ENCODE data around the gene SLC6A7. TPM values are rescaled to one million over a fixed set of nuclear protein-coding genes. Genes with fewer than 3 reads are reported as not detected.

SLC6A7 gene
- total RNA-seq, 2 donors from 2014 or later = 5.0 to 24.9 TPM

DNA sequence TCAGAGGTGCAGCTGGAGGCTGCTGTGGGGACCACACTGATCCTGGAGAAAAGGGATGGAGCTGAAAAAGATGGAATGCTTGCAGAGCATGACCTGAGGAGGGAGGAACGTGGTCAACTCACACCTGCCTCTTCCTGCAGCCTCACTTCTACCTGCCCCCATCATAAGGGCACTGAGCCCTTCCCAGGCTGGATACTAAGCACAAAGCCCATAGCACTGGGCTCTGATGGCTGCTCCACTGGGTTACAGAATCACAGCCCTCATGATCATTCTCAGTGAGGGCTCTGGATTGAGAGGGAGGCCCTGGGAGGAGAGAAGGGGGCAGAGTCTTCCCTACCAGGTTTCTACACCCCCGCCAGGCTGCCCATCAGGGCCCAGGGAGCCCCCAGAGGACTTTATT, 5.9 kb upstream of the SLC6A7 start:
- Histone ChIP-seq H3K27ac (peak overlapping the region; percentile 91), H3K4me1 (peaks cover 62% of the 10 kb centered on the region), H3K4me3 (no peak overlapping the region), H3K9me3 (no peaks in the 10 kb centered on the region), H3K27me3 (no peaks in the 10 kb centered on the region), H3K9ac (ENCODE audit: low read depth in 2 of 2, low read length in 2 of 2) (peak overlapping the region in 1 of 2 donors; percentile 74), H3K36me3 (no peaks in the 10 kb centered on the region)
- no peak for DNase-seq
- intact Hi-C loops (cut with DNase I) = no loop called here
- TF ChIP-seq CTCF (IDR thresholded peaks at IDR 0.05) = no peak

DNA sequence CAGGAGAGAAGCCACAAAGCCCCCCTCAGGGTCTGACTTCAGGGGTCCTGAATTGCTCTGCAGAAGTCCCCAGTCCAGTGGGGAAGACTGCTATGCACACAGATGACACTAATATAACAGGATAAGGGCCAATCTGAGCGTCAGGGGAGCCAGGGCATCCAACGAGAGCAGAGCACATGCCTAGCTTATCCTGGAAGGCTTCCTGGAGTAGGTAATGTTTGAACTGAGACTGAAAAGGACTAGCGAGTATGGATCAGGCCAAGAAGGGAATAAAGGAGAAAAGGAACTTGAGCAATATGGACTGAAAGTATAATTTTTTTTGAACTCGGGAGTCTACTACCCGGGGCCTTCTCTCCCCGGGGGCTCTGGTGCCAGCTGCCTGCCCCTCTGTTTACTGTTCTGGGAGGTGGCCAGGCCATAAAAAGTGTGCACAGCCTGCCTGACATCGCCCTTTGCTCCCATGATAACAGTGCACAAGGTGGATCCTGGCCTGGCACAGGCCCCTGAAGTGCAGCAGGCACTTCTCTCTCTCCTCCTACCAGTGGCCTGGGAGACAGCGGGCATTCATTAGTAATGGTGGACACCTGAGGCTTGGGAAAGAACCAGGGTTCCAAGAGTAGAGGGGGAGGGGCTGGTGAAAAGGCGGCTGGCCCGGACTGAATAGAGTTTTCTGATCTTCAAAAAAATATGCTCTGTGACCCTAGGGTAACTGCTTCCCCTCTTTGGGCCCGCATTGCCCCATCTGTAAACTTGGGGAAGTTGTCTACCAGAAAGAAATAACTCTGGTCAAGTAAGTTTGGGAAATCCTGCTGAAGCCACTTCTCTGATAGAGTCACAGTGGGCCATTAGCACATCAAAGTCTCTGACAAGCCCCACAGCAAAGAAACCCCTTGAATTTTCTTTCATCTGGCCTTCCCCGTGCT, 4.6 kb upstream of the SLC6A7 start:
- intact Hi-C loops (cut with DNase I) = no loop called here
- H3K27ac ChIP-seq = peak overlapping the region; percentile 91
- H3K9me3 ChIP-seq = no peaks in the 10 kb centered on the region
- TF ChIP-seq CTCF (IDR thresholded peaks at IDR 0.05) = no peak
- peak; percentile 91 for DNase-seq
- peaks cover 50% of the 10 kb centered on the region for H3K4me1 ChIP-seq
- H3K9ac ChIP-seq (ENCODE audit: low read depth in 2 of 2, low read length in 2 of 2) = peak overlapping the region in 1 of 2 donors; percentile 67
- no peaks in the 10 kb centered on the region for H3K36me3 ChIP-seq
- no peak overlapping the region for H3K4me3 ChIP-seq
- peaks cover 5% of the 10 kb centered on the region for H3K27me3 ChIP-seq

DNA sequence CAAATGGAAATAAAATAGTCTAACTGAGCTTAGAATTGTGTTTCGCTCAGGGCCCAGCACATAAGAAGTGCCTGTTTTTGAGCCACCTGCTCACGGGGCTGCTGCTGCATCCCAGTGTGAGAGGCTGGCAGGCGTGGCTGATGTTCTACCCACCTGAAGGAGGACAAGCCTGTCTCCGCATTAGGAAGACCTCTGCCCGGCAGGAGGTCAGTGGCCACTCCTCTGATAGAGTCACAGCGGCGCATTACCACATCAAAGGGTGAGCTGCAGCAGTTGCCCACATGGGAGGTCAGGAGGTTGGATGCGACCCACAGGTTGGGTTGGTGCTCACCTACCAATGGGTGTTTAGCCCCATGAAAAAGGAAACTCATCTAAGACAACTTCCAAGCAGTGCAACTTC, 3.7 kb upstream of the SLC6A7 start:
- no peak for TF ChIP-seq CTCF (IDR thresholded peaks at IDR 0.05)
- no peaks in the 10 kb centered on the region for H3K9me3 ChIP-seq
- peak overlapping the region in 1 of 2 donors; percentile 65 for H3K9ac ChIP-seq (ENCODE audit: low read depth in 2 of 2, low read length in 2 of 2)
- intact Hi-C loops (cut with DNase I) = no loop called here
- peaks cover 6% of the 10 kb centered on the region for H3K27me3 ChIP-seq
- peaks cover 42% of the 10 kb centered on the region for H3K4me1 ChIP-seq
- H3K36me3 ChIP-seq = no peaks in the 10 kb centered on the region
- H3K4me3 ChIP-seq = no peak overlapping the region
- H3K27ac ChIP-seq = peak overlapping the region; percentile 91
- no peak for DNase-seq

DNA sequence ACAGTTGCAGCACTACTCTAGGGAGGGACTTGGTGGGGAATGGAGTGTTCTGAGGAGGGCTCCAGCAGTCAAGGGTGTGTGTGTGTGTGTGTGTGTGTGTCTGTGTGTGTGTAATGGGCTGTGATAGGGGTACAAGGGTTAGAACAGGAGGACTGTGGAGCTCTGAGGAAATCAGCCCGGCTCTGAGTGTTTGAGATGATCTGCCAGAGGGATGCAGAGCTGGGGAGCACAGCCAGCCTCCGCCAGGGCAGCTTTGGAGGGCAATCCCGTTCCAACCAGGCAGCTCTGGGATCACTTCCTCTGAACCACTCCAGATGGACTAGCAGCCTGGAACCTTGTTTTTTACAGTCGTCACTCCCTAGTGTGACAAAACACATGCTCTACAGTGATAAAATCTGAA, 3.0 kb upstream of the SLC6A7 start:
- intact Hi-C loops (cut with DNase I) = no loop called here
- H3K4me1 ChIP-seq = peaks cover 37% of the 10 kb centered on the region
- DNase-seq = peak; percentile 36
- H3K36me3 ChIP-seq = no peaks in the 10 kb centered on the region
- peak overlapping the region in 1 of 2 donors; percentile 65 for H3K9ac ChIP-seq (ENCODE audit: low read depth in 2 of 2, low read length in 2 of 2)
- H3K9me3 ChIP-seq = no peaks in the 10 kb centered on the region
- no peak for TF ChIP-seq CTCF (IDR thresholded peaks at IDR 0.05)
- peak overlapping the region; percentile 9 for H3K27ac ChIP-seq
- H3K27me3 ChIP-seq = peaks cover 6% of the 10 kb centered on the region
- no peak overlapping the region for H3K4me3 ChIP-seq

DNA sequence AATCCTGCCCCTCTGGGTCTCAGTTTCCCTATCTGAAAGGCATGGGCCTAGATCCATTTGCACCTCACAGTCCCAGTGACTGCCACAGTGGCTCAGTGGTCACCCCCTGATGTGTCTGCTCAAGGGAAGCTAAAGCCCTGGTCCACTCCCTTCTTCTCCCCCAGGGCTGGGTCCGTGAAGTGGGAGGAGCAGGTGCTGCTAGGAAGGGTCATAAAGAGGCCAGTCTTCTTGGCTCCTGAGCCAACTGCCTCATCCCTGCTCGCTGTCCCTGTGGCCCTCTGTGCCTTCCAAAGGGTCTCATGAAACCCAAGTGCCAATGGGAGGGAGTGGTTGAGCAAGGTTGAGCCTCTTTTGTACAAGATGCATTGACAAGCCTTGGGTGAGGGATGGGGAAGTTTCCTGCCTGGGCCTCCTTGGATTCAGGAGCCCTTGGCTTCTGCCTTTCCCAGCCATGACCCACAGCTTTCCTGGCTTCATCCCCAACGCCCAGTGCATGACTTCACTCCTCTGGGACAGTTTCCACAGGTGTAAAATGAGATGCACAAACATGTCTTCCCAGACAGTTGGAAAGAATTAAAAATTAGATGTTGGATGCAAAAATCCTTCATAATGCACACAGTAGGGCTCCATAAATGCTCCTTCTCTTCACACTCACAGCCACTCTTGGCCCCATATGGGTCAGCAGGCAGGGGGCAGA, 1.6 kb upstream of the SLC6A7 start:
- H3K36me3 ChIP-seq = no peaks in the 10 kb centered on the region
- no peak overlapping the region for H3K27ac ChIP-seq
- H3K27me3 ChIP-seq = peaks cover 6% of the 10 kb centered on the region

More for the DNA sequence above, 1.6 kb upstream of the SLC6A7 start:
- H3K4me3 ChIP-seq = no peak overlapping the region
- H3K9ac ChIP-seq (ENCODE audit: low read depth in 2 of 2, low read length in 2 of 2) = peak overlapping the region in 1 of 2 donors; percentile 48
- peak; percentile 55 for DNase-seq
- TF ChIP-seq CTCF (IDR thresholded peaks at IDR 0.05) = no peak
- no peaks in the 10 kb centered on the region for H3K9me3 ChIP-seq
- H3K4me1 ChIP-seq = peaks cover 29% of the 10 kb centered on the region
- intact Hi-C loops (cut with DNase I) = no loop called here

Measured in colonic mucosa (tissue), 4 donors.